Jurkat, Clone E6-1 (cell line): ENCODE measurements around the gene ATP6V1D. TPM values are rescaled to one million over a fixed set of nuclear protein-coding genes. Genes with fewer than 3 reads are reported as not detected.
"Not testable (repeated sequence)": the region's sequence is repeated elsewhere in the genome, so short reads cannot be mapped to it uniquely, and the experiment has no call there.

Experiments used
- DNase-seq: peaks from one replicate; pipeline ENCODE4 v3.0.0-alpha.2; 2011; ENCODE audit warnings: low read depth, low spot score
- H3K4me3 ChIP-seq: 2 replicates; pipeline ENCODE4 v1.5.1; 2011; ENCODE audit warnings: mild to moderate bottlenecking, low read length, control low read depth, moderate library complexity
- polyA plus RNA-seq: library from polyadenylated mRNA; unstranded; fragments of >200 nt; gene quantifications from one replicate; pipeline ENCODE4 v1.2.1, GENCODE V29; 2012; ENCODE audit warnings: missing spikeins; ENCODE audit not compliant: insufficient read length, insufficient read depth

The ATP6V1D gene
- polyA plus RNA-seq, result 99.1 TPM

DNA sequence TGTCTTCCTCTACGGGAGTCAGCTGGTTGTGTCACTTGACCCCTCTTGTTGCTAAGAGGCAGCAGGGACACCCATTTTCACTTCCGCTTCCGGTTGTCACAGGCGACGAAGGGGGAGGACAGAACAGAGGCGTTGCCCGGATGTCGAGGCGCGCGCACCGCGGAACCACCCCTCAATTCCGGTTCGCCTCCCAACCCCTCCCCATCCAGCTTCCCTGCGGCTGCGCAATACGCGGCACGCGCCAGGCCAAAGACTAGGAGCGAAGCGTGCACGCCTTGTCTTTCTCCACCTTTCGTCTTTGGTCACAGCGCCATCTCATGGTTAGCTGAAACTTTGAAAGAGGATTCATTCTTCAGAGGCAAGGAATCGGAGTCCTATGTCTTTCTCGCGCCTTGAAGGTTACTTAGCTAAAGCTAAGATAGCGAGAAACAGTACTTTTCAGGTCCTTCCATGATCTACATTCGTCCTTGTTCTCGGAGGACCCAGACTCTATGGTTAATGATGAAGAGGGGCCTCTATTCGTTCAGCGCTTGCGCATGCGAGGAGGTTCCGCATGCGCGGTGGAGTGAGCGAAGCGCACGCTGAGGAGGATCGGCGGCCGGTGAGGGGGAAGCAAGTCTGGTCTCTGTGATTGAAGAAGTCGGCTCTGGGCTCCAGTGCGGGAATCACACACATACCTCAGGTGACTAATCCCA is at the start of gene ATP6V1D, which contains the start of gene EIF2S1:
TSS of gene ATP6V1D (minus strand) at position 30 of the 695 bp plus-strand sequence. CDS start 106 bp downstream, outside the sequence.
TSS of gene EIF2S1 (plus strand) at position 554 of the 695 bp plus-strand sequence. CDS start 4,440 bp downstream, outside the sequence.
- peak within 1 kb of the TSS; percentile 99 for H3K4me3 ChIP-seq
- DNase-seq, result peak; percentile 98

- not testable (repeated sequence) for H3K4me3 ChIP-seq, DNase-seq
Observed at GRCh38 chr14:67408122-67408801, 48.7 kb upstream of the ATP6V1D start.

GRCh38 chr14:67405771-67406170 is 46.2 kb upstream of the ATP6V1D start:
- DNase-seq, result no peak
- H3K4me3 ChIP-seq, result no peak overlapping the region

DNA sequence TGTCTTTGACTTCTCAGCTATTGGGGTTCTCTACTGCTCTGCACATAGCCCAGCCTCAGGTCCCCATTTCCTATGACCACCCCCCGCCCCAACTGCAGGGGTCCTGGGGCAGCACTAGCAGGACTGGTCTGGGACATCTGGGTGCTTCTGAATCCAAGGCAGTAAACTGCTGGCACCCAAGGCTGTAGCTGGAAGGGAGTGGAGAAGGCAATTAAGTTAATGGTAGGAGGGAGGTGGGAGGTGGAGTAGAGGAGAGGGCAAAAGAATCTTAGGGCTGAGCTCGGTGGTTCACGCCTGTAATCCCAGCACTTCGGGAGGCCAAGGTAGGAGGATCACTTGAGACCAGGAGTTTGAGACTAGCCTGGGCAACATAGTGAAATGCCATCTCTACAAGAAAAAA is 40.8 kb upstream of the ATP6V1D start:
- no peak overlapping the region for H3K4me3 ChIP-seq
- no peak for DNase-seq

- DNase-seq, result no peak
- H3K4me3 ChIP-seq, result no peak overlapping the region
Observed at GRCh38 chr14:67397536-67397935, 37.9 kb upstream of the ATP6V1D start.

DNA sequence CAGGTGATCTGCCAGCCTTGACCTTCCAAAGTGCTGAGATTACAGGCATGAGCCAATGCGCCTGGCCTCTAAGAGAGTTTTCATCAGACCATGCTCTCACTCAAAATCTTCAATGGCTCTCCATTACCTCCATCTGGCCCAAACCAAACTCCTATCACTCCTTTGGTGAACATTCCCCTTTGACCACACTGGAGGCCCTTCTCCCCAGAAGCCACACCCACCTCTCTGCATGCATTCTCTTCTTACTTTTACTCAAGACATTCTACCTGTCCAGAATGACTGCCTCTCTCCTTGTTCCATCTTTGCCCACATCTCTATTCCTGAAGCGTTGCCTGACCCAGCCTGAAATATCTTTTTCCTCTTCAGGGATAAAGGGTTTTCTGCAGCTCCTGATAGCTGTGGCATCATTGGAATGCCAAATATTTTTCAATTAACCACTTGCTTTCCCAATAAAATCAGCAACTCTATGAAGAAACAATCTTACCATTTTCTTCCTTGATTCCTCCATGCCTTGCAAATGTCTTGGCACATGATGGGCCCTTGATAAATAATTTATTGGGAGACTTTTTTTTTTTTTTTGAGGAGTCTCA is 36.9 kb upstream of the ATP6V1D start:
- DNase-seq, result no peak
- H3K4me3 ChIP-seq, result no peak overlapping the region

GRCh38 chr14:67395876-67396189 is 36.2 kb upstream of the ATP6V1D start:
- no peak overlapping the region for H3K4me3 ChIP-seq
- DNase-seq, result no peak

- no peak for DNase-seq
- no peak overlapping the region for H3K4me3 ChIP-seq
Observed at GRCh38 chr14:67395086-67395875, 35.7 kb upstream of the ATP6V1D start.

DNA sequence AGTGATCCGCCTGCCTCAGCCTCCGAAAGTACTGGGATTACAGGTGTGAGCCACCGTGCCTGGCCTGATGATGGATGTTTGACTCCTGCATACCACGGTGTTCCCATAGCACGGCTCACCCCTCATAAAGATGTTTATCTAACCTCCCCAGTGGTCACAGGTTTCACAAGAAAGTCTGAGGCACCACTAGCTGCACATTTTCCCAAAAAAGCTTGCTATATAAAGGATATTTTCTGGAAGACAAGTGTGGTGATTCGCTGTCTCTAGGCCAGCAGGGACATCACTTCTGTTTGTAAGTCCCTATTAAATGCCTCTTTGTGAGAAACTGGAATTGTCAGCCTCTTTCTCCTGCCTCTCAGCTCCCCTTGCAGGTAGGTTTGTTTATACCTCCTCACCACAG is 34.1 kb upstream of the ATP6V1D start:
- no peak overlapping the region for H3K4me3 ChIP-seq
- DNase-seq, result no peak

DNA sequence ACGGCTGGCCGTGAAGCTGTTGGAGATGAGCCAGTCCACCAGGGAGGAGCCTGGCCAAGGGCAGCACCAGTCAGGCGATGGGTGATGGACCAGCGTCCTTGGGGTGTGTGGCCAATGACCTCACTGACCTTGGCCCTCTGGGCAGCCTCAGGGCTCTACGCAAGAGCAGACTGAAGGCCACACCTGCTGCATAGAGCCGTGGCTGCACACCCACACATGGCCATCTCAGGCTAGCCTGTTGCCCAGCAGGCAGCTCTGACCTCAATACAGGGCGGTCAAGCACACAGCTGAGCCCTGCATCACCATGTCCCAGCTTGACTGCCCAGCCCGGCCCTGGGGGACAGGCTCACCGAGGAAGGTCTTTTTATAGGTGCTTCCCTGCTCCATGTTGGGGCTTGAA is 33.2 kb upstream of the ATP6V1D start:
- H3K4me3 ChIP-seq, result no peak overlapping the region
- no peak for DNase-seq

- no peak for DNase-seq
- H3K4me3 ChIP-seq, result no peak overlapping the region
Observed at GRCh38 chr14:67392123-67392522, 32.5 kb upstream of the ATP6V1D start.

- peak overlapping the region; percentile 13 for H3K4me3 ChIP-seq
- DNase-seq, result peak; percentile 86
Observed at GRCh38 chr14:67391268-67391667, 31.7 kb upstream of the ATP6V1D start.

DNA sequence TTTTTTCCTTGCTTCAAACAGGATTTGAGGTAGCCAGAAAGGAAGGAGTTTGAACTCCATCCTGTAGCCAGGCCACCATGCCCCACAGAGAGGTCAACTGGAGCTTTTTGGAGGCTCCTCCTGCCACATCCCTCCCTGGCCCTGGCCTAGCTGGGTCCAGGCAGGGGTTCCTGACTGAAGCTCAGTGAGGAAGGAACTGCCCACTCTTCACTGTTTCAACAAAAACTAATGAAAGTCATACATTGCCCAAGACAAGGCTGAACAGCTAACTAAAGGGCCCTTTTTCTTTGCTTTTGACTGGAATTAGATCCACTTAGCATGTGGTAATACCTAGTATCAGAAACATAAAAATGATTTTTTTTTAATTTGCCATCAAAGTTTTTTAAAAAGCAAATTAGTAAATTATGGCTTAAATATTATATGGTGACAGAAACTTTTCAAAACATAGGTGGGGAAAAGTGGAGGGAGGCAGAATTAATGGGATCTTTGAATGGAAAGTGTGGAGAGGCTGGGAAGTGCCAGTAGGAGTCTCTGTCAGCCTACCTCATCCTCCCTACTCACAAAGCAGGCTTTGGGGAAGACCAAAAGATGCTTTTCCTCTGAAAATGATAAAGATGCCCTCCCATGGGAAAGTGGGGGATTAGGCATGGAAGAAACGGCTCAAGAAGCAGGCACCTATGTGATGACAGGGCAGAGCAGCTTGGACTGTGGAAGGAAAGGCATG is 30.4 kb upstream of the ATP6V1D start:
- H3K4me3 ChIP-seq, result no peak overlapping the region
- no peak for DNase-seq

DNA sequence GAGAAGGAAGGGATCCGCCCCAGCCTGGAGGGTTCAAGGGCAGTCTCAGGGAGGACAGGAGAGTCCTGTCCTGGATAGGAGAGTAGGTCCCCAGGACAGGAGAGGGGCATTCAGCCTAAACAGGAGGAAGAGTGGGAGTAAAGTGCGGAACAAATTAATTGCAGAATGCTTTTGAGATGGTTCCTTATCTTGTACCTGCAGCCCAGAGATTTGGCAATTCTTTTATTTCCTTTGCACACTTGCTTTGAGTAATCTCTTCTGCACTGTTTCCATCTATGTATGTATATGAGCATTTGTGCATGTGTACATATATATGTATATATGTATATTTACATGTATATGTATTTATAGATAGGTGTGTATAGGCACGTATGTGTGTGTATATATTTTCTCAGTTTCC is 29.7 kb upstream of the ATP6V1D start:
- DNase-seq, result no peak
- H3K4me3 ChIP-seq, result no peak overlapping the region

GRCh38 chr14:67387195-67387594 is 27.6 kb upstream of the ATP6V1D start:
- no peak for DNase-seq
- no peak overlapping the region for H3K4me3 ChIP-seq

DNA sequence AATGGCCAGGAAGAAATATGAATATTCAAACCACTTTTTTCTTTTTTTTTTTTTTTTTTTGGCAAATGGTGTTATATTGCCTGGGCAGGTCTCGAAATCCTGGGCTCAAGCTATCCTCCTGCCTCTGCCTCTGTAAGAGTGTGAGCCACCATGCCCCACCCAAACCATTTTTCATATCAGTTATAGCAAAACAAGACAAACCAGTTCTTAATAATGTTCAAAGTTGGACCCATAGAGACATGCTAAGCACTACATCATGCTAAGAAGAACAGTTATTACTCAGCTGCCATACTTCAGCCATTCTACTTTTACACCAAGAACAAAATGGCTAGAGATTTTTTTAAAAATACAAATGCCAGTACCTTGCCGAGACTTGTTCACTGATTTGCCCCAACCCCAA is 26.0 kb upstream of the ATP6V1D start:
- no peak overlapping the region for H3K4me3 ChIP-seq
- DNase-seq, result no peak

GRCh38 chr14:67385120-67385519 is 25.5 kb upstream of the ATP6V1D start:
- DNase-seq, result no peak
- no peak overlapping the region for H3K4me3 ChIP-seq

- no peak overlapping the region for H3K4me3 ChIP-seq
- no peak for DNase-seq
Observed at GRCh38 chr14:67377916-67378315, 18.3 kb upstream of the ATP6V1D start.

DNA sequence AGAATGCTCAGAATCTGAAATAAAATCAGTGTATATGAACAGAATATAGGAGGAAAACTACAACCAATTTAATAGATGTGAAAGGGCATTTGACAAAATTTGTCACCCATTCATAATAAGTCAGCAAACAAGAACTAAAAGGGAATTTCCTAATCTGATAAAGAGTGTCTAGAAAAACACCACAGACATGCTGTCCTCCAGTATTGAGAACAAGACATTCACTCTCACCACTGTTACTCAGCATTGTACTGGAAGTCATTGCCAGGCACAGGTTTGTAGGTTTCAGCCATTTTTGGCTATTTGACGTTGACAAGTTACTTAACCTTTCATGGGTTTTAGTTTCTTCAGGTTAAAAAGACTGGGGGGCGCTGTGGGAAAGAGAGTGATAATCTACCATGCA is 13.7 kb upstream of the ATP6V1D start:
- H3K4me3 ChIP-seq, result no peak overlapping the region
- DNase-seq, result no peak
